HepG2 (cell line): Measurements from ENCODE around the gene APOM. TPM values are rescaled to one million over a fixed set of nuclear protein-coding genes. Genes with fewer than 3 reads are reported as not detected.

Experiments
- ATF7 ChIP-seq, 2 experiments: fragments of 450-650 bp in 1 of 2; sonication (generic) in 1 of 2; formaldehyde crosslinking in 1 of 2; IDR thresholded peaks; 2 replicates each; pipeline versions ENCODE4 v1.4.0 to v1.6.1; 2016 to 2020; ENCODE audit warnings: antibody characterized with exemption in 1 of 2, mild to moderate bottlenecking in 1 of 2, missing genetic modification reagents in 1 of 2
- BCL3 ChIP-seq: sonication (generic); formaldehyde crosslinking; IDR thresholded peaks from 2 replicates; pipeline ENCODE4 v1.5.1; 2020; ENCODE audit warnings: mild to moderate bottlenecking, missing genetic modification reagents, moderate library complexity
- CSRNP1 ChIP-seq: sonication (generic); formaldehyde crosslinking; IDR thresholded peaks from 2 replicates; pipeline ENCODE4 v1.8.1; 2023; ENCODE audit warnings: mild to moderate bottlenecking, missing genetic modification reagents
- FOXA1 ChIP-seq, 2 experiments: fragments of 450-650 bp in 1 of 2; sonication (generic) in 1 of 2; formaldehyde crosslinking in 1 of 2; IDR thresholded peaks; 2 replicates each; pipeline versions ENCODE4 v1.4.0 to v1.6.1; 2016 to 2020; ENCODE audit warnings: missing genetic modification reagents in 1 of 2
- FOXO1 ChIP-seq: sonication (generic); formaldehyde crosslinking; IDR thresholded peaks from 2 replicates; pipeline ENCODE4 v1.4.0; 2020; ENCODE audit warnings: missing genetic modification reagents
- HNRNPUL1 ChIP-seq: fragments of 200-400 bp; formaldehyde crosslinking; IDR thresholded peaks from 2 replicates; pipeline ENCODE4 v1.6.1; 2017; ENCODE audit warnings: low read depth, mild to moderate bottlenecking, low read length, moderate library complexity
- MEF2D ChIP-seq: sonication (generic); formaldehyde crosslinking; IDR thresholded peaks from 2 replicates; pipeline ENCODE4 v1.5.1; 2020; ENCODE audit warnings: mild to moderate bottlenecking, missing genetic modification reagents
- MLX ChIP-seq: IDR thresholded peaks from 2 replicates; pipeline ENCODE4 v1.6.1; 2016
- NCOA1 ChIP-seq: sonication (generic); formaldehyde crosslinking; IDR thresholded peaks from 2 replicates; pipeline ENCODE4 v1.9.0; 2021; ENCODE audit warnings: missing genetic modification reagents
- NR2F6 ChIP-seq, 2 experiments: IDR thresholded peaks; 2 replicates each; pipeline ENCODE4 v1.6.1; 2016; ENCODE audit warnings: antibody characterized with exemption in 1 of 2, mild to moderate bottlenecking in 1 of 2
- RCOR2 ChIP-seq: IDR thresholded peaks from 2 replicates; pipeline ENCODE4 v1.6.1; 2016; ENCODE audit warnings: missing biosample characterization, missing genetic modification reagents
- RXRA ChIP-seq: sonication (generic); formaldehyde crosslinking; IDR thresholded peaks from 2 replicates; pipeline ENCODE4 v1.5.1; 2020; ENCODE audit warnings: missing genetic modification reagents
- SAP130 ChIP-seq: IDR thresholded peaks from 2 replicates; pipeline ENCODE4 v1.6.1; 2016; ENCODE audit warnings: low read depth
- SNAI1 ChIP-seq: sonication (generic); formaldehyde crosslinking; IDR thresholded peaks from 2 replicates; pipeline ENCODE4 v1.5.0; 2020; ENCODE audit warnings: mild to moderate bottlenecking, missing genetic modification reagents, borderline replicate concordance
- THAP9 ChIP-seq: sonication (generic); formaldehyde crosslinking; IDR thresholded peaks from 2 replicates; pipeline ENCODE4; 2020; ENCODE audit warnings: missing genetic modification reagents, mild to moderate bottlenecking, borderline replicate concordance
- ZMYM3 ChIP-seq: sonication (generic); formaldehyde crosslinking; IDR thresholded peaks from 2 replicates; pipeline ENCODE4 v1.5.1; 2020; ENCODE audit warnings: mild to moderate bottlenecking, missing genetic modification reagents
- ZNF17 ChIP-seq: sonication (generic); formaldehyde crosslinking; IDR thresholded peaks from 2 replicates; pipeline ENCODE4 v1.5.0; 2020; ENCODE audit warnings: mild to moderate bottlenecking, missing genetic modification reagents
- ZNF263 ChIP-seq: sonication (generic); formaldehyde crosslinking; IDR thresholded peaks from 2 replicates; pipeline ENCODE4 v1.4.0; 2020; ENCODE audit warnings: missing genetic modification reagents
- ZNF644 ChIP-seq: IDR thresholded peaks from 2 replicates; pipeline ENCODE4 v1.6.1; 2016; ENCODE audit warnings: low read depth
- ZNF782 ChIP-seq: sonication (generic); formaldehyde crosslinking; IDR thresholded peaks from 2 replicates; pipeline ENCODE4 v1.4.0; 2020; ENCODE audit warnings: missing genetic modification reagents, mild to moderate bottlenecking, borderline replicate concordance
- polyA plus RNA-seq, 8 experiments: library from polyadenylated mRNA; depleted of rRNA in 3 of 8; stranded (reverse) in 7 of 8; unstranded in 1 of 8; fragments of >200 nt; fragmentation: Illumina TruSeq in 4 of 8; extraction: Trizol in 4 of 8; gene quantifications; 2 replicates each; pipeline versions ENCODE4 v1.2.1 to v1.2.3, GENCODE V29; 2011 to 2016; ENCODE audit warnings: low read depth in 4 of 8, missing spikeins in 1 of 8, mixed read lengths in 1 of 8; ENCODE audit not compliant: insufficient read depth in 1 of 8
- total RNA-seq, 5 experiments: library from RNA; depleted of rRNA; stranded (reverse); fragments of >200 nt; fragmentation: Illumina TruSeq; extraction: Trizol; gene quantifications; 2 replicates each; pipeline ENCODE4 v1.2.3, GENCODE V29; 2016; ENCODE audit warnings: low read depth in 1 of 5
- TF ChIP-seq, protein P1 (sequence below): sonication (generic); formaldehyde crosslinking; IDR thresholded peaks from 2 replicates; pipeline ENCODE4 v1.4.0; 2020; ENCODE audit warnings: mild to moderate bottlenecking, low read depth, missing genetic modification reagents

APOM gene
- total and polyA plus RNA-seq, 2 of the 13 experiments (the other 11 are each of a cell fraction or from before 2014, with no cell fraction given), result 98.2 to 1,140 TPM

DNA sequence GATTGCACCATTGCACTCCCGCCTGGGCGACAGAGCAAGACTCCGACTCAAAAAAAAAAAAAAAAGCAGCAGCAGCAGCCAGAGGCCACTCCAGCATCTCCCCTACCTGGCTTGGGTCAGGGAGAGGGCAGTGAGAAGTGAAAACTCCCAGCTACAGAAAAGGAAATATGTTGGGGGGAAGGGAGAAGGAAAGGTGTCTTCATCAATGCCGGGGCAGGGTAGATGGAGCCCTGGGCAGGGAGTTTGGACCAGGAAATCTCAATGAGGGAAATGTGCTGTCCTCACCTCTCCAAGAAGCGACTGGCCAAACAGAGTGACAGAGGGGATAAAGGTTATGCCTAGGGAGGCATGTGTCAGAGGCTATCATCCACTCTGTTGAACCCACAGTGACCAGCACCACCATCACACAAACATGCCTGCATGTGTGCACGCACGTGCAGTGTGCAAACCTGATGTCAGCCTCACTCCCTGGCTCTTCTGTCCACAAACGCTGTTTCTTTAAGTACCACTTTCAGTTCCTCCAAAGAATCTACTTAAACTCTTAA is 41.5 kb upstream of the APOM start (continued):
- TF ChIP-seq MEF2D (CRISPR knock-in tag) (no peak), CSRNP1 (CRISPR knock-in tag) (0 out of 2 replicates have a peak, but pooled peaks have one; percentile 44), ZNF644 (CRISPR knock-in tag) (peak; percentile 62; the same call in 1 of the 2 replicates), ZMYM3 (CRISPR knock-in tag) (peak; percentile 32; the same call in 1 of the 2 replicates), THAP9 (CRISPR knock-in tag) (peak; percentile 54; the same call in 1 of the 2 replicates), FOXA1 (IDR thresholded peaks at IDR 0.05) (no peak), FOXA1 (CRISPR knock-in tag; IDR thresholded peaks at IDR 0.05) (peak; percentile 59), MLX (CRISPR knock-in tag) (peak; percentile 44; the same call in 1 of the 2 replicates), FOXO1 (CRISPR knock-in tag) (peak; percentile 58; the same call in 1 of the 2 replicates), SNAI1 (no peak), RCOR2 (CRISPR knock-in tag) (no peak), BCL3 (CRISPR knock-in tag) (no peak), SAP130 (CRISPR knock-in tag) (peak; percentile 43; the same call in 1 of the 2 replicates), RXRA (CRISPR knock-in tag) (0 out of 2 replicates have a peak, but pooled peaks have one; percentile 25), ZNF17 (CRISPR knock-in tag) (no peak), NCOA1 (CRISPR knock-in tag) (no peak), ZNF263 (CRISPR knock-in tag) (no peak), ATF7 (IDR thresholded peaks at IDR 0.05) (no peak), ATF7 (CRISPR knock-in tag; IDR thresholded peaks at IDR 0.05) (no peak), NR2F6 (IDR thresholded peaks at IDR 0.05) (peak; percentile 18; the same call in 1 of the 2 replicates), NR2F6 (CRISPR knock-in tag; IDR thresholded peaks at IDR 0.05) (no peak; the same call in 1 of the 2 replicates), ZNF782 (CRISPR knock-in tag) (0 out of 2 replicates have a peak, but pooled peaks have one; percentile 56), HNRNPUL1 (no peak)
- TF ChIP-seq, protein P1, sequence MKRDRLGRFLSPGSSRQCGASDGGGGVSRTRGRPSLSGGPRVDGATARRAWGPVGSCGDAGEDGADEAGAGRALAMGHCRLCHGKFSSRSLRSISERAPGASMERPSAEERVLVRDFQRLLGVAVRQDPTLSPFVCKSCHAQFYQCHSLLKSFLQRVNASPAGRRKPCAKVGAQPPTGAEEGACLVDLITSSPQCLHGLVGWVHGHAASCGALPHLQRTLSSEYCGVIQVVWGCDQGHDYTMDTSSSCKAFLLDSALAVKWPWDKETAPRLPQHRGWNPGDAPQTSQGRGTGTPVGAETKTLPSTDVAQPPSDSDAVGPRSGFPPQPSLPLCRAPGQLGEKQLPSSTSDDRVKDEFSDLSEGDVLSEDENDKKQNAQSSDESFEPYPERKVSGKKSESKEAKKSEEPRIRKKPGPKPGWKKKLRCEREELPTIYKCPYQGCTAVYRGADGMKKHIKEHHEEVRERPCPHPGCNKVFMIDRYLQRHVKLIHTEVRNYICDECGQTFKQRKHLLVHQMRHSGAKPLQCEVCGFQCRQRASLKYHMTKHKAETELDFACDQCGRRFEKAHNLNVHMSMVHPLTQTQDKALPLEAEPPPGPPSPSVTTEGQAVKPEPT, result no peak
